Measurements from ENCODE around the gene CHCHD3.

CHCHD3 gene

GRCh38 chr7:133117452-133117851 lies 35.6 kb upstream of the CHCHD3 start:
- no peaks in the 10 kb centered on the region for H3K4me1 ChIP-seq (ENCODE audit: control insufficient read depth, insufficient read depth, low read length)
- TF ChIP-seq ZNF416 (tag by site-specific recombination; IDR thresholded peaks at IDR 0.05) (no peak), SCRT2 (tag by site-specific recombination; IDR thresholded peaks at IDR 0.05) (peak; percentile 74), SCRT1 (tag by site-specific recombination; IDR thresholded peaks at IDR 0.05; ENCODE audit: borderline replicate concordance) (0 out of 2 replicates have a peak, but pooled peaks have one; percentile 27), ZSCAN23 (tag by site-specific recombination; IDR thresholded peaks at IDR 0.05) (no peak), ZNF280D (tag by site-specific recombination; IDR thresholded peaks at IDR 0.05) (no peak), ZNF350 (tag by site-specific recombination; IDR thresholded peaks at IDR 0.05) (no peak), ZNF596 (tag by site-specific recombination; IDR thresholded peaks at IDR 0.05) (no peak)
- no peaks in the 10 kb centered on the region for H3K9me3 ChIP-seq (ENCODE audit: control insufficient read depth, insufficient read depth, low read depth, low read length)
- H3K27ac ChIP-seq (ENCODE audit: extremely low read depth, low read depth, low read length), result no peak overlapping the region
- ChIA-PET POLR2A (no interaction called here), CTCF (no interaction called here)
- H3K4me3 ChIP-seq (ENCODE audit: low read depth, low read length), result no peak overlapping the region
- H3K36me3 ChIP-seq (ENCODE audit: control insufficient read depth in 2 of 2, insufficient read depth in 1 of 2, low read length in 2 of 2), result no peaks in the 10 kb centered on the region

- ChIA-PET CTCF (interaction anchor here (0.6 kb wide), 1 partner anchor 9 kb away, joined by 3 read pairs; no protein-coding TSS in a partner anchor), POLR2A (interaction anchor here (1.0 kb wide), 1 partner anchor 33 kb away, joined by 3 read pairs; the partner anchor contains the start of gene CHCHD3)
- H3K36me3 ChIP-seq (ENCODE audit: control insufficient read depth in 2 of 2, insufficient read depth in 1 of 2, low read length in 2 of 2), result no peaks in the 10 kb centered on the region
Observed at GRCh38 chr7:133115596-133115995, 33.7 kb upstream of the CHCHD3 start.

More at GRCh38 chr7:133115596-133115995, 33.7 kb upstream of the CHCHD3 start:
- Histone ChIP-seq H3K9me3 (ENCODE audit: control insufficient read depth, insufficient read depth, low read depth, low read length) (no peaks in the 10 kb centered on the region), H3K4me3 (ENCODE audit: low read depth, low read length) (no peak overlapping the region), H3K4me1 (ENCODE audit: control insufficient read depth, insufficient read depth, low read length) (no peaks in the 10 kb centered on the region), H3K27ac (ENCODE audit: extremely low read depth, low read depth, low read length) (no peak overlapping the region)
- TF ChIP-seq ZNF530 (tag by site-specific recombination; IDR thresholded peaks at IDR 0.05; ENCODE audit: low read depth), result no peak
- TF ChIP-seq ZNF266 (tag by site-specific recombination; IDR thresholded peaks at IDR 0.05; ENCODE audit: low read depth), result no peak
- TF ChIP-seq AEBP2 (tag by site-specific recombination; IDR thresholded peaks at IDR 0.05; ENCODE audit: borderline replicate concordance), result no peak
- no peak for TF ChIP-seq ZNF24 (tag by site-specific recombination; IDR thresholded peaks at IDR 0.05)
- no peak for TF ChIP-seq MYNN (tag by site-specific recombination; IDR thresholded peaks at IDR 0.05; ENCODE audit: borderline replicate concordance)
- no peak for TF ChIP-seq SETDB1 (IDR thresholded peaks at IDR 0.05; ENCODE audit: insufficient read length, low read length)
- TF ChIP-seq ELK4 (IDR thresholded peaks at IDR 0.05; ENCODE audit: borderline replicate concordance, low read depth, low read length), result no peak
- TF ChIP-seq YY1 (tag by site-specific recombination; IDR thresholded peaks at IDR 0.05), result no peak
- TF ChIP-seq PRDM10 (tag by site-specific recombination; IDR thresholded peaks at IDR 0.05), result no peak
- no peak for TF ChIP-seq ZNF596 (tag by site-specific recombination; IDR thresholded peaks at IDR 0.05)
- no peak for TF ChIP-seq OVOL3 (tag by site-specific recombination; IDR thresholded peaks at IDR 0.05)
